Tibial nerve (tissue), 3 donors: ENCODE data around the gene SLC1A7.

ENCODE experiments used
- POLR2A ChIP-seq, 2 donors: fragments of 450-650 bp; IDR thresholded peaks; one replicate each; pipeline ENCODE4 v1.6.1; 2017; ENCODE audit warnings: antibody characterized with exemption in 2 of 2, mild to moderate bottlenecking in 2 of 2, moderate library complexity in 2 of 2
- TF ChIP-seq, protein P1 (sequence below), 5 experiments: fragments of 200-600 bp in 3 of 5; fragments of 450-650 bp in 2 of 5; sonication (generic) in 3 of 5; IDR thresholded peaks; one replicate each; pipeline ENCODE4 v1.5.1; 2016 to 2019; ENCODE audit warnings: antibody characterized with exemption in 5 of 5, mild to moderate bottlenecking in 3 of 5, moderate library complexity in 2 of 5

DNA sequence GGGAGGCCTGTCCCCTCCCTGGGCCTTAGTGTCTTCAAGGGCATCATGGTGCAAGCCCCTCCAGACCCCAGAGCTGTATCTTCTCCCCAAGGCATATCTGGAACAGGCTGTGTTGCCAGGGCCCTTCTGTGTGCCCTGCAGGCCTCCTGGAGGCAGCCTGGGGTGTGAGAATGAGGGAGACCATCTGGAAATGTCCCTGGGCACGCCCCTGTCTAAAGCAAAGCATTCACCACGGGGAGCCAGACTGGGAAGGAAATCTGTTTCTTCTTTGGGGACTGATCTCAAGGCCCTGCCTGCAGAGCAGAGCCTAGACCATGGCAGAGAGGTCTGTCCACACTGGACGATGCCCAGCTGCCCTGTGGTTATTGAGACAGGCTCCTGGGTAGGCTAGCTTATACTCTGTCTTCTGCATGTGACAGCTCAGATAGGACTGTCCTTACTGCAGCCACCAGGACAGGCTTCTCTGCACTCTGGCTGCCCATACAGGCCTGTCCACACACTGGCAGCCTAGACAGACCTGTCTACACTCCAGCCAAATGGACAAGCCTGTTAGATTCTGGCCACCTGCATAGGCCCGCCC lies 55.9 kb downstream of the SLC1A7 start:
- TF ChIP-seq, protein P1, sequence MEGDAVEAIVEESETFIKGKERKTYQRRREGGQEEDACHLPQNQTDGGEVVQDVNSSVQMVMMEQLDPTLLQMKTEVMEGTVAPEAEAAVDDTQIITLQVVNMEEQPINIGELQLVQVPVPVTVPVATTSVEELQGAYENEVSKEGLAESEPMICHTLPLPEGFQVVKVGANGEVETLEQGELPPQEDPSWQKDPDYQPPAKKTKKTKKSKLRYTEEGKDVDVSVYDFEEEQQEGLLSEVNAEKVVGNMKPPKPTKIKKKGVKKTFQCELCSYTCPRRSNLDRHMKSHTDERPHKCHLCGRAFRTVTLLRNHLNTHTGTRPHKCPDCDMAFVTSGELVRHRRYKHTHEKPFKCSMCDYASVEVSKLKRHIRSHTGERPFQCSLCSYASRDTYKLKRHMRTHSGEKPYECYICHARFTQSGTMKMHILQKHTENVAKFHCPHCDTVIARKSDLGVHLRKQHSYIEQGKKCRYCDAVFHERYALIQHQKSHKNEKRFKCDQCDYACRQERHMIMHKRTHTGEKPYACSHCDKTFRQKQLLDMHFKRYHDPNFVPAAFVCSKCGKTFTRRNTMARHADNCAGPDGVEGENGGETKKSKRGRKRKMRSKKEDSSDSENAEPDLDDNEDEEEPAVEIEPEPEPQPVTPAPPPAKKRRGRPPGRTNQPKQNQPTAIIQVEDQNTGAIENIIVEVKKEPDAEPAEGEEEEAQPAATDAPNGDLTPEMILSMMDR (IDR thresholded peaks at IDR 0.05): no peak
- TF ChIP-seq POLR2A (IDR thresholded peaks at IDR 0.05): no peak
